Keratinocyte (primary cell): ENCODE measurements around the gene FBXO44. TPM values are rescaled to one million over a fixed set of nuclear protein-coding genes. Genes with fewer than 3 reads are reported as not detected.

Experiments
- DNase-seq: peaks from one replicate; pipeline ENCODE4 v3.0.0-alpha.2; 2011; ENCODE audit warnings: low read depth, missing footprints, low spot score
- FAIRE-seq: peaks from 2 replicates; lab custom pipeline; 2011; peaks lifted over from hg19 to GRCh38; lab: Jason Lieb, UNC
- H2AFZ ChIP-seq: 2 replicates; pipeline ENCODE4 v1.6.0; 2012; ENCODE audit warnings: low read length, control low read depth, inconsistent platforms; ENCODE audit not compliant: control insufficient read depth
- H3K27ac ChIP-seq: 2 replicates; pipeline ENCODE4 v1.5.1; 2011; ENCODE audit warnings: low read length; ENCODE audit not compliant: control insufficient read depth, insufficient read depth
- H3K27me3 ChIP-seq: 3 replicates; pipeline ENCODE4 v1.6.0; 2011; ENCODE audit warnings: low read length; ENCODE audit not compliant: control insufficient read depth, insufficient read depth; ENCODE audit errors: extremely low read depth
- H3K36me3 ChIP-seq, 2 experiments: 2 replicates in 1 of 2; 3 replicates in 1 of 2; pipeline ENCODE4 v1.5.1; 2011; ENCODE audit warnings: low read length in 2 of 2, mild to moderate bottlenecking in 1 of 2; ENCODE audit not compliant: control insufficient read depth in 2 of 2, insufficient read depth in 2 of 2; ENCODE audit errors: extremely low read depth in 1 of 2
- H3K4me1 ChIP-seq: 3 replicates; pipeline ENCODE4 v1.5.1; 2011; ENCODE audit warnings: low read length; ENCODE audit not compliant: control insufficient read depth, insufficient read depth; ENCODE audit errors: extremely low read depth
- H3K4me2 ChIP-seq: 3 replicates; pipeline ENCODE4 v1.6.0; 2011; ENCODE audit warnings: low read depth, low read length; ENCODE audit not compliant: control insufficient read depth, insufficient read depth; ENCODE audit errors: extremely low read depth
- H3K4me3 ChIP-seq, 3 experiments: fragments of 200-600 bp in 1 of 3; sonication (generic) in 1 of 3; 2 replicates in 2 of 3; 3 replicates in 1 of 3; pipeline ENCODE4 v1.5.1; 2011 to 2016; ENCODE audit warnings: low read length in 3 of 3, mild to moderate bottlenecking in 3 of 3, control low read depth in 2 of 3, inconsistent platforms in 1 of 3, low read depth in 1 of 3, mixed read lengths in 1 of 3, mixed run types in 1 of 3, moderate library complexity in 1 of 3; ENCODE audit not compliant: control insufficient read depth in 2 of 3, insufficient read depth in 2 of 3; ENCODE audit errors: extremely low read depth in 1 of 3
- H3K79me2 ChIP-seq: 2 replicates; pipeline ENCODE4 v1.6.0; 2012; ENCODE audit warnings: low read length; ENCODE audit not compliant: control insufficient read depth, insufficient read depth
- H3K9ac ChIP-seq: 3 replicates; pipeline ENCODE4 v1.6.0; 2011; ENCODE audit warnings: low read length; ENCODE audit not compliant: control insufficient read depth, insufficient read depth; ENCODE audit errors: extremely low read depth
- H3K9me1 ChIP-seq: 3 replicates; pipeline ENCODE4 v1.6.0; 2011; ENCODE audit warnings: low read length; ENCODE audit not compliant: control insufficient read depth, insufficient read depth; ENCODE audit errors: extremely low read depth
- H3K9me3 ChIP-seq: 2 replicates; pipeline ENCODE4 v1.5.1; 2012; ENCODE audit warnings: low read depth, low read length; ENCODE audit not compliant: control insufficient read depth
- H4K20me1 ChIP-seq: 3 replicates; pipeline ENCODE4 v1.6.0; 2011; ENCODE audit warnings: low read length; ENCODE audit not compliant: control insufficient read depth, insufficient read depth; ENCODE audit errors: extremely low read depth
- CTCF ChIP-seq, 3 experiments: IDR thresholded peaks in 1 of 3; conservative IDR thresholded peaks in 1 of 3; optimal IDR thresholded peaks in 1 of 3; 2 replicates in 2 of 3; 3 replicates in 1 of 3; pipeline versions ENCODE3 to v1.5.1; 2011; ENCODE audit warnings: low read length in 3 of 3, mild to moderate bottlenecking in 3 of 3, moderate library complexity in 2 of 3, control low read depth in 1 of 3, inconsistent platforms in 1 of 3; ENCODE audit not compliant: insufficient read depth in 2 of 3; ENCODE audit errors: extremely low read depth in 1 of 3
- EZH2 ChIP-seq: IDR thresholded peaks from one replicate; pipeline ENCODE4 v1.6.1; 2012; ENCODE audit warnings: inconsistent platforms, mild to moderate bottlenecking, low read length, moderate library complexity
- dilution Hi-C: fragments of 300-500 bp; cut with MboI; formaldehyde crosslinking; loops from one replicate; pipeline ENCODE4 v1.7.0; 2020; ENCODE audit warnings: low sequenced_read_pairs; ENCODE audit not compliant: extremely low pct_ligation_motif_present
- polyA plus RNA-seq, 5 experiments: library from polyadenylated mRNA; depleted of rRNA in 3 of 5; stranded (reverse) in 3 of 5; stranded (forward) in 1 of 5; unstranded in 1 of 5; fragments of >200 nt; gene quantifications; 1 replicate in 1 of 5; 2 replicates in 3 of 5; 3 replicates in 1 of 5; pipeline versions ENCODE4 v1.2.1 to v1.2.3, GENCODE V29; 2011 to 2012; ENCODE audit warnings: missing spikeins in 2 of 5, low read depth in 1 of 5, low replicate concordance in 1 of 5

FBXO44 gene
- polyA plus RNA-seq, 1 donor (not counting 4 experiments of a cell fraction or from before 2014, with no cell fraction given) = 23.1 TPM

DNA sequence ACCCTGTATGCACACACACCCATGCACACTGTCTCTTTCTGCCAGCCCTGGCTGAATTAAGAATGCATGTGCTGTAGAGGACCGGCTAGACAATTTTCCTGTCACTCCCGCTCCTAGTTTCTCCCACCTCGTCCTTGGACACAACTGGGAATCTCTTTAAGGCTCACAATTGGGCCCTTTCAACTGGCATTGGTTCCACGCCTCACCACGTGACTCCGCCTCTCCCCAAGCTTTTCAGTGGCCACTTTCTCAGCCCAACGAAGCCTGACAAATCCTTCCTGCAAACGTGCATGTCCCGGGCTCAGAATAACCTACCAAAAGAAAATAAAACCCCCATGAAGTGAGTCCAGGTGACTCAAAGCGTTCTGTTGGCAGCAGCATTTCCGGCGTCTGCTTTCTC, 34.3 kb upstream of the FBXO44 start:
- no peaks in the 10 kb centered on the region for H3K4me1 ChIP-seq
- H2AFZ ChIP-seq = no peak overlapping the region
- no peaks in the 10 kb centered on the region for H3K36me3 ChIP-seq
- H3K9me3 ChIP-seq = no peaks in the 10 kb centered on the region
- H3K27me3 ChIP-seq = peaks cover 8% of the 10 kb centered on the region
- dilution Hi-C loops = no loop called here
- no peak for DNase-seq
- no peaks in the 10 kb centered on the region for H4K20me1 ChIP-seq
- no peak overlapping the region for H3K4me2 ChIP-seq
- H3K4me3 ChIP-seq = no peak overlapping the region
- no peak overlapping the region for H3K9ac ChIP-seq
- H3K79me2 ChIP-seq = no peaks in the 10 kb centered on the region
- no peak for TF ChIP-seq CTCF (optimal IDR thresholded peaks at IDR 0.05 in 1 of 3, IDR thresholded peaks at IDR 0.05 in 1 of 3, conservative IDR thresholded peaks at IDR 0.05 in 1 of 3; ENCODE audit: extremely low read depth in 1 of 3, insufficient read depth in 2 of 3, low read length in 3 of 3)
- no peak for TF ChIP-seq EZH2
- no peaks in the 10 kb centered on the region for H3K9me1 ChIP-seq
- H3K27ac ChIP-seq = no peak overlapping the region
- no peak for FAIRE-seq

DNA sequence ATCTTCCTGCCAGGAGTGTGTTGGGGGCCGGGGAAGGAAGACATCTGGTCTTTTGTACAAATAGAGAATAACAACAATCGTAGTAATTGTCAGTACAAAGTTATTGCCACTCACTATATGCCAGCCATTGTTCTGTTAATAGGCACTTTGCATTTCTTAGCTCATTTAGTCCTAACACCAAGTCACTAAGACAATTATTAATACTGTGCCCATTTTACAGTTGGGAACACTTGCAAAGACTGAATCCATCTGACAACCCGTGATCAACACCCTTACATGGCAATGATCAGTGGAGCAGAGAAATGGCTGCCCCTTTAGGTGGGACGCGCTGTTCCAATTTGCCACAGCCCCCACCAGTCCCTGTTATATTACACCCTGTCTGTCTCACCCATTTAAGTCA, 33.8 kb upstream of the FBXO44 start:
- Histone ChIP-seq H3K27ac (no peak overlapping the region), H3K27me3 (peaks cover 9% of the 10 kb centered on the region), H3K4me1 (no peaks in the 10 kb centered on the region), H3K9me3 (no peaks in the 10 kb centered on the region), H3K4me2 (no peak overlapping the region), H3K36me3 (no peaks in the 10 kb centered on the region), H3K9me1 (no peaks in the 10 kb centered on the region), H4K20me1 (no peaks in the 10 kb centered on the region), H3K79me2 (no peaks in the 10 kb centered on the region), H2AFZ (no peak overlapping the region), H3K9ac (no peak overlapping the region), H3K4me3 (no peak overlapping the region)
- dilution Hi-C loops = no loop called here
- TF ChIP-seq EZH2 = no peak
- no peak for TF ChIP-seq CTCF (optimal IDR thresholded peaks at IDR 0.05 in 1 of 3, IDR thresholded peaks at IDR 0.05 in 1 of 3, conservative IDR thresholded peaks at IDR 0.05 in 1 of 3; ENCODE audit: extremely low read depth in 1 of 3, insufficient read depth in 2 of 3, low read length in 3 of 3)
- FAIRE-seq (no peak), DNase-seq (no peak)
